GM19035 (cell line): ENCODE data around the gene FGF21.

Experiments
- ATAC-seq: cut with Tn5 transposase; IDR thresholded peaks from one replicate; pipeline ENCODE4 v1.9.1; 2021; ENCODE audit not compliant: unreplicated experiment

Gene FGF21

DNA sequence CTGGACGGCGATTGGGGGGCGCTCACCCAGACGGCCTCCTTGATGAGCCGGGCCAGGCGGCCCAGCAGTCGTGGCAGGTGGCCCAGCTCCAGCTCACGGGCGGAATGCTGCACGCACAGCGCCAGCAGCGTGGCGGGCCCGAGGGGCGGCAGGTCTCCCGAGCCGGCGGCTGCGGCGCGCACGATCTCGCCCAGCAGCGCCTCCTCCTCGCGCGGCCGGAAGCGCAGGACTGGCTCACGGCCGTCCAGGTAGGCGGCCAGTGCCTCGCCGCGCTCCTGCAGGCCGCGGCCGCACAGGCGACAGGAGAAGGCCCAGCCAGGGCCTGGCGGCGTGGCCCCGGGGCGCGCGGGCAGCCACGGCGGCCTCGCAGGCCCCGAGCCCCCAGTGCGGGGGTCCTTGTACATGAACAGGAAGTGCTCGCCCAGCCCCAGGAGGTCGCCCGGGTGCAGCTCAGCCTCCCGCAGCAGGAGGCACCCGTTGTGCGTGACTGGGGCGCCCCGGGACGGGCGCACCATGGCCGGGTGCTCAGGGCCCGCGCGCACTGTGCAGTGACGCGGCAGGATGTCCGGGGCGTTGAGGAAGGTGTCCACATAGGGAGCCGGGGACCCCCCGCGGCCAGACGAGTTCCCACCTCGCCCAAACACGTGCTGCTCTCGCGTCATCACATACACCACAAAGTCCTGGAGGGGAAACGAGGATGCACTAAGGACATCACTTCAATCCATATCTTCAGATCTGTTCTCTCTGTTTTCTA is 26.2 kb upstream of the FGF21 start:
- no peak for ATAC-seq

DNA sequence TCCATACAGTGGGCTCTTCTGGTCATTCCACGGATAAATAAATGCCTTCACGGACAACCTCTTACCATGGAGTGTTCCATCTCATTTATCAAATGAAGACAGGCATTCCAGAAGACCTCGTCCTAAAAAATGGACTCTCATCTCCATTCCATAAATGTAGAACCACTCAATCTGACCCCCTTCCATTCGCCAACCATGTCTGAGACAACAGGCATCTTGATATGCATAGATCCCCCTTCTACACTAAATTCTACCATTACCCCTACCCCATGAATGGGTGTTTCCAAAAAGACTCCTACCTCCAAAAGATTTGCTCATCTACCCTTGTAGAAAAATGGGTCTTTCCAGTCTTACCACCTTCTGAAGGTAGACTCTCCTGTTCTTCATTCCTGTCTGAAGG is 23.9 kb upstream of the FGF21 start:
- ATAC-seq, result no peak

DNA sequence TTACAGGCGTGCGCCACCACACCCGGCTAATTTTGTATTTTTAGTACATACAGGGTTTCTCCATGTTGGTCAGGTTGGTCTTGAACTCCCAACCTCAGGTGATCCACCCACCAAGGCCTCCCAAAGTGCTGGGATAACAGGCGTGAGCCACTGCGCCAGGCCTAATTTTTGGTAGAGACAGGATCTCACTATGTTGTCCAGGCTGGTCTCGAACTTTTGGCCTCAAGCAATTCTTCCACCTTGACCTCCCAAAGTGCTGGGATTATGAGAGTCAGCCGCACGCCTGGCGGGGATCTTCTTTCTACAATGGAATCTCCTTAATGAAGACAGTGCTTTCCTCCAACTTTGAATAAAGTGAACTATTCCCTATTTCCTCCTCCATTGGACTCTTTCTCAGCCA is 20.7 kb upstream of the FGF21 start:
- no peak for ATAC-seq

DNA sequence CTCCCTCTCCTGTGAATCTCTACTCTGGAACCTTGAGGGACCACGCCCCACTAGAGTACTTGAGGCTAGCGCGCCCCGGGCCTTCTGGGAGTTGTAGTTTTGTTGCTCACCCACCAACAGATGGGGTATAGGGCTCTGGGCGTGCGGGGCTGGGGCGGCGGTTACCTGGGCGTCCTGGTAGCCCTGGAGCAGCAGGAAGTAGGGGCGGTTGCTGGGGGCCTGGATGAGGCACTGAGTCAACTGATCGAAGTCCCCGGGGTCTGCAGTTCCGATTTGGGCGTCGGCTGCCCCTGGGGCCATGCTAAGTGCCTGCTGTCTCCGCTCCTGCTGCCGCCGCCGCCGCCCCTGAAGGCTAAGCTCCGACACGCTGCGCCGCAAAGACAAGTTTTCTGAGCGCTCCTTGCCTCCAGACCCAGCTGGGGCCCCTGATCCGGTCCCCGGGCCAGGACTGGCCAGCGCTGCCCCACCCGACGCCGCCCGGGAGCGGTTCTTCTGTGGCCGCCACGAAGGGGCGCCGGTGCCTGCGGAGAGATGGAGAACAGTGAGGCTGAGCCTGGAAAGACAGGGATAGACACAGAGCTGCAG is 20.2 kb upstream of the FGF21 start:
- ATAC-seq, result no peak

DNA sequence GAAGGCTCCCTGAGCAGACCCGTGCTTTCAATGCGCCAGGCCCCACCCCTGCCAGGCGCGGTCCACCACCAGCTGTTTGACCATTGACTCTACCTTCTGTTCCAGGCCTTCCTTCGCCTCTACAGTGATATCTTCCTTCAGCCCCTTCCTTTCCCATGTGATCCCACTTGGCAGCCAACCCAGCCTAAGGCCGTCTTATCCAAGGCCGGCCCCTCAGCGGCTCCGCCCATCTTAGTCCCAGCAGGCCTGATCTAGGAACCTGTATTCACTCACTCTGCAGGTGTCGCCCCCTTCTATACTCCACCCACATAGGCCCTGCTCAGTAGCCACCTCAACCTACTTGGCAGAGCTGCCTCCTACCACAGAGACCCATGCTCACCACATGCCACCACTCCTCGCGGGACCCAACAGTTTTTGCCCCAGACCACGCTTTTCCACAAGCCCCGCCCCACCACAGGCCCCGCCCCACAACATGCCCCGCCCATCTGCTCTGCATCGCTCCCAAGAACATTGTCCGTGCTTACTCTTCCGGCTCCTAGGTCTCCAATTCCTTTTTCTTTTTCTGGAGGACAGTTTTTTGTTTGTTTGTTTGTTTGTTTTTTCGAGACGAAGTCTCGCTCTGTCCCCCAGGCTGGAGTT is 17.8 kb upstream of the FGF21 start:
- ATAC-seq, result no peak

DNA sequence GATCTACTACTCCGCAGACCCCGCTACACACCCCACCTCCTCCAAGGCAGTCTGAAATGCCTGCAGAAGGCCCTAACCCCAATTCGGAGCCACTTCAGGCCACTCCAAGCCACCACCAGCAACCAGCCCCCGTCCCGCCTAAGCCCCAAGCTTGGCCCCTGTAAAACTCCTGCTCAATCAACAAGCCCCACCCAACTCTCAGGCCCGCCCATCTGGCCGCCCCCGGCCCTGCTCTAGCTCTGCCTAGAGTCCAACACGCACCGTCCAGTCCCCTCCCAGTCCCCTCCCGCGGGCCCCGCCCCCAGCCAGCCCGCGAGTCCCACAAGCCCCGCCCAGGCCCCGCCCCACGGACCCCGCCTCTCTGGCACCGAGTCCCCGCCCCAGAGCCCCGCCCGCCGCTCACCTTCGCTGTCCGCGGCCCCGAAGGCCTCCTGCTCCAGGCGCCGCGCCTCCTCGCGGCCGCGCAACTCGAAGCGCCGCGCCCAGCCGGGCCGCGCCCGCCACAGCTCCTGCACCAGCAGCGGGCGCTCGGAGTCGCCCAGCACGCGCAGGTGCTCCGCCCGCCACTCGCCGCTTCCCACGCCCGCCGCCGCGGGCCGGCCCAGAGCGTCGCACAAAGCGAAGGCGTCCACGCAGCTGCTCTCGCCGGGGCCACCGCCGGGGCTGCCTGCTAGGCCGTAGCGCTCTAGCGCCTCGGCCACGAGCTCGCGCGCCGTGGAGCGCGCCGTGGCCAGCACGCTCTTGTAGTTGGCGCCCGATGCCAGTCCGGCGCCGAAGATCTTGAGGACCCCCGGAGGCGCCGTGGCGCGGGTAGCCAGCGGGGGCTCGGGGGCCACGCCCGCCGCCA is 16.5 kb upstream of the FGF21 start:
- ATAC-seq, result peak; percentile 85

DNA sequence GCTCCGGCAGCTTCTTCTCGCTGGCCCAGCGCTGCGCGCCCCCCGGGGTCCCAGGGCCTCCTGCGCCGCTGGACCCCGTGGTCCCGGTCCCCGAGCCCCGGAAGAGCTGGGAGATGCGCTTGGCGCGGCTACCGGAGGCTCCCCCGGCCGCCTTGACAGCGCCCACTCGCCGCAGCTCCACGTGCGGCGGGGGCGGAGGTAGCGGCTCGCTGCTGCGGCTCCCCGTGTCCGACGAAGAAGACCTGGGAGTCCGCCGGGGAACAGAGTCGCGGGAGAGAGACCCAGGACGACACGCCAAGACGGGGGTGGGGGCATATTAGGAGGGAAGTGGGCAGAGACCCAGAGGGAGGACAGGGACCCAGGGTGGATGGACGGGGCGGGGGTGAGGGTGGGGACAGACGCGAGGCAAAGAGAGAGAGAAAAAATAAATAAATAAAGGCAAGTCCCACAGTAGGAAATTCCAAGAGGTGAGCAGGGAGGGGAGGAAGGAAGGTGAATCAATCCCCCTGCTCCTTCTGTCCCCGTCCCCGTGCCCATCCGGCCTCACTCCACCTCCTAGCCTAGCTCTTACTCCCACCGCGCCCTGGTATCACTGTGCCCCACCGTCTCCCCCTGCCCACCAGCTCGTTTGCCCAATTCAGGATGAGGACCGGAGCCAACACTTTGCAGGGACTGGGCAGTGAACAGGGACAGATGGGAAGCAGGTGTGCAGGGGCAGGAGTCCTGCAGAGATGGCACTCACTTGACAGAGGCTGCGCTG is 15.7 kb upstream of the FGF21 start:
- ATAC-seq, result no peak

DNA sequence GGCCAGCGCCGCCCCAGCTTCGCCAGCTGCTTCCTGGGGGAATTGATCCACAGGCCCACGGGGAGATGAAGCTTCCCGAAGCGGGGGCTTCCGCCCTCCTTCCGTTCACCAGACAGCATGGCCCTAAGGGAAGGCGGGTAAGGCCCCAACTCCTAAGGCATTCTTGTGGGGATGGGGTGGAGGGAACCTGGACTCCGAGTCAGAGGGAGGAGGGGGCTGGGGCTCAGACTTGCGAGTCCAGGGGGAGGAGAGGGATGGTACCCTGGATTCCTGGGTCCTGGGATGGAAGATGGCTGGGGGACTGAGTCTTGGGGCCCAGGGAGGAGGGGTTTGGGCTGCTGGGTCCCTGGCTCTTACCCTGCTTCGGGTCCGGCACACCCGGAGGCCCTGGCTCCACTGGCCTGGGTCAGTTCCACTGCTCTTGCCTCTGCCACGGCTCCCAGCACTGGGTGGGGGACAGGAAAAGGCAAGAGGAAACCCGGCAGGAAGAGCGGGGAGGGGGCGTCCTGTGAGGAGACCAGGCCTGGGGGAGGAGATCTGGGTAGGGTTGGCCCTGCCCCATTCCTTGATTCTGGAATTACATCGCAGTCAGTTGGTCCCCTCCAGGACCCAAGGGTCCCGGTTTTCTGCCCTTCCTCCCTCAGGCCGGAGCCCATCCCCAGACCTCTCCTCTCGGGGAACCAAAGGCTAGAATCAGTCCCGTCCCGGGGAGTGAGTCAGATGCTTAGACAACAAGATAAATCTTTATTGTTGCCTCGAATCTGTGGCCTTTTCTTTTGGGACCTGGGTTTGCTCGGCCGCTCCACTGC is 15.0 kb upstream of the FGF21 start, which contains the start of gene RASIP1:
TSS of gene RASIP1 (minus strand) at position 447 of the 809 bp plus-strand sequence. CDS start at position 119, 328 bp downstream.
- no peak for ATAC-seq

DNA sequence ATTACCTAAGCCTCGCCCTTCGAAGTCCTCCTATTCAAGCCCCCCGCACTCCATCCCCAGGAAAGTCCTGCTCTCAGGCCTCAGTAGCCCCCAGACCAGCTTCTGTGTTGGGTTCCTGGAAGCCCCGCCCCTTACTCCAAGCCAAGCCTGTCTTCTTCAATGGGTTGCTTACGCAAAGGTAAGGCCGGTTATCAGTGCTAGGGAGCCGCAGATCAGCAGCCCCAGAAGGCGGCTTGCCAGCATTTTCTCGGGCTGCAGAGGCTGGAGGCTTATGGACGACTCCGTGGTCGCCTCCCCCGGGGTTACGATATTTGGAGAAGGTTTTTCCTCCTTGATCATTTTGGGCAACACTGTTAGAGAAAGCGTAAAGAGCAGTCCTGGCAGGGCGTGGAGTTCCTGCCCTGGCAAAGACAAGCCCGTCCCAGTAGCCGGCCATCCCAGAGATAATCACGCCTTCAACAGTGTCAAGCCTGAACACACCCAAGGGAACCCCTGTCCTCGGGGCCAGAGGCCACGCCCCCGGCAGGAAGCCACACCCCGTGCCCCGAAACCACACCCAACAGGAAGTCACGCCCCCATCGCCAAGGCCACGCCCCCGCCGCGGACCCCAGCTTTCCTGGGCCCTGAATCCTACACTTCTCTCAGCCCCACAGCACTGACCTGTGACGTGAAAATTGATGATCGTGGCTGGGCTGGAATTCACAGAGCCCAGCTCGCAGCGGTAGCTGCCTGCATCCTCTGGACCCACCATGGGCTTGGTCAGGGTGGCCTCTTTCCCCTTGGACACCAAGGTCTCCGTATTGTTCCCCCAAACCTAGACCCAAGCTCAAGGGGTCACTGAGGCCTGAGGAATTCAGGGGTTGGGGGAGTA is 14.0 kb upstream of the FGF21 start:
- ATAC-seq, result no peak

DNA sequence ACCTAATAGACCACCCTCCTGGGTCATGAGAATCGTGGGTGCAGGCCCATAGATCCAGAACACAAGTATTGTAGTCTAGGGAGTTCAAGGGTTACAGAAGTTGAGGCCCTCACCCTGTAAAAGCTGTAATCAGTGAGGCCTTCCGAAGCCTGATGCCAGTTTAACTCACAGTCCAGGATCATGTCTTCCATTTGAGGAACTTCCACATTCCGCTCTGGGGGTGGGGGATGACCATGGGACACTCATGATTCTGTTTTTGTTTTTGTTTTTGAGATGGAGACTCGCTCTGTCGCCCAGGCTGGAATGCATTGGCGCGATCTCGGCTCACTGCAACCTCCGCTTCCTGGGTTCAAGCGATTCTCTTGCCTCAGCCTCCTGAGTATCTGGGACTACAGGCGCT is 13.2 kb upstream of the FGF21 start:
- ATAC-seq, result no peak

DNA sequence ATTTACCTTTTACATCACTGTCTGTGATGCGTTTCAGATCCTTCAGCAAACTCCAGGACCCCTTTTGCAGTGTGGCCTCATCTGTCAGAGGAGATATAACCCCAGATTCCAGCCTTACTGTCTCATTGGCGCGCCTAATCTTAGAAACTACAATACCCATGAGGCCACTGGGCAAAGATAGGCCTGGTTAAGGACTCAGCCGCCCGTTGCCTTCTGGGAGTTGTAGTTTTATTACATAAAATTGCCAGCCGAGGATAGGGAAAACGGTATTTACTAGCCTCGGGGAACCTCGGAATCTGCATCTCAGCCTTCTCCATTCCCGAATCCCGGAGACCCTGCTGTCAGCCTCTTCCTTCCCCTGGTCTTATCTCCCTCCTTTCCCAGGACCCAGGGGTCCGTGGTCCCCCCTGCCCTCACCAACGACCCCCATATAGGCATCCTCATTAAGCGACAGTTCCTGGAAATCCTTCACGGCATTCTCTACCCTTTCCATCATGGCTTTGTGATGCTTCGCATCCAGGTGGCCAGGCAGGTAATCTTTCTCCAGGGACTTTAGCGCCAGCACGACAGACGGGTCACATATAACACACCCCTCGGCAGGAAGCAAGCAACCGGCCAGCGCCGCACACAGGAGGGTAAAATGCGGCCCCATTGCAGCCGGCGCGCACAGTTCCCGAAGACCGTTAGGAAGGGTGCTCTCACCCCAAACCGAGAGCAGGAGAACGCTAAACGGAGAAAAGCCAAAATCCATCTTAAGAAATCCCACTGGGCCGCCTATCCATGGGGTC is 9.9 kb upstream of the FGF21 start:
- no peak for ATAC-seq

DNA sequence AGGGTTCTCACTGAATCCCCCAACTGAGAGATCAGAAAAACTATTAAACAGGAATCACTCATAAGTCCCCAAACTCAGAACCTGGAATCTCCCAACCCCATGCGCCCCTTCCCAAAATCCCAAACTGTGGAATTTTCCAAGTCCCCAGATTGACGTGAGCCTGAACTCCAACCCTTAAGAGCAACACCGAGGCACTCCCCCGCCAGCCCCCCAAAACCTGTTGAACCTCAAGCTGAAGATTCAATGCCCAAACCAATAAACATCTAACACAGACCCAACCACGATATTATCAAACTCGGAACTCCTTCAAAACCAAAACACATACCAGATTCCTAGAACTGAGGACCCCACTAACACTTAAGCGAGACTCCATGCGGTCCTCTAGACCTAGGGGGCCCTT is 9.2 kb upstream of the FGF21 start:
- no peak for ATAC-seq

DNA sequence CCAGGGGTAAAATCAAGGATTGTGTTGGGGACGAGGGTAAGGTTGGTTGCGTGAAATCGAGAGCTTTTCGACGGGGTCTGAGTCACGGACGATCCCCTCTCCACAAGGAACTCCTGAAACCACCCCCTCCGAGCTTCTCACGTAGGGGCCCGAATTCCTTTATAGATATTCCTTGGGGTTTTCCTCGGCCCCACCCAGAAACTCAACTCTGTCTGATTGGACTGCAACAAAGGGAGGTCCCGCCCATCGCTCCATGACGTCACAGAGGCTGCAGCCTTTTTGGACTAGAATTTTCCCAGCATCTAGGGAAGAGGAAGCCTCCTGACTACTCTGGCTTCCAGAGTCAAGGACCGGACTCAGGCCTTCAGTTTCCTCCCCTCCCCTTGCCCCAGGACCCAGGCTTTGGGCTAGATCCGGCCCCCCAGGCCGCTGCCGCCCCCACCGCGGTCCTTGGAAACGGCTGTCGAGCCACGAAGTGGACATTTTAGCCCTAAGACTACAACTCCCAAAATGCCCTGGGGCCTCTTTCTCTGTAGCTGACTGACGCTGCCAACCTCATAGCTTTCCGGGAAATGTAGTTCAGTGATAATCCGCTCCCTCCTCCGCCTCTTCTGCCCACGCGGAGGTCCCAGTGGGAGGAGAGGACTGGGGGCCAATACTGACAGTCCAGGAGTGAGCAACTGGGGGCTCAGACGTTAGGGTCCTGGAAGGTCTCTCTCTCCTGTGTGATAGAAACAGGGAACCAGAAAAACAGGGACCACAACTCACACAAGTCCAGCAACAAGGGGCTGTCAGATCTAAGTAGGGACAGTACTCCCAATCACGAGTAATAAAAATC is 8.4 kb upstream of the FGF21 start, which contains the start of gene IZUMO1:
TSS of gene IZUMO1 (minus strand) at position 172 of the 838 bp plus-strand sequence. CDS start 1,050 bp downstream, outside the sequence.
- no peak for ATAC-seq

DNA sequence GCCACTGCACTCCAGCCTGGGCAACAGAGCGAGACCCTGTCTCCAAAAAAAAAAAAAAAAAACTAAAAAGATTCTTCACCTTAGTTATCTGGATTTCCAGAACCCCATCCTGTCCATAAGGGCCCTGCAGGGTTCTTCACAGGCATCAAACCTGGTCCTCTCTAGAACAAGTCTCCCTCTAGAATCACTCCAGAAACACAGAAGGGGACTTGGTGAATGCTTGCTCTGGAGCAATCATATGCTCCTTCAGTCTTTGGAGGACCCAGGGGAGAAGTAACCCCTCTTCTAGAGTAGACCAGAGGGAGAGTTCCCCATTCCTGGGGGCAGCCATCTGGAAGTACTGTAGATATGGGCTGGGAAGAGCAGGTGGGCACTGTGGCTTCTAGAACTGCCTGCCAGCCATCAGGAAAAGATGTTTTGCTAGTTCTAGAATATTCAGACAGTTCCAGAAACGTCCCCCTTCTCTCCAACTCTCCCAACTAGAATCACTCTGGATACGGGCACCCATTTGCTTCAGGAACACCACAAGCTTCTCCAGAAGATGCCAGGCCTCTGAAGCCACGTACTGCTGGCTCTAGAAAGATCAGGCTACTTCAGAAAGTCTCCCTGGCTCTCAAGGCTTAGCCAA is 5.6 kb upstream of the FGF21 start:
- no peak for ATAC-seq

DNA sequence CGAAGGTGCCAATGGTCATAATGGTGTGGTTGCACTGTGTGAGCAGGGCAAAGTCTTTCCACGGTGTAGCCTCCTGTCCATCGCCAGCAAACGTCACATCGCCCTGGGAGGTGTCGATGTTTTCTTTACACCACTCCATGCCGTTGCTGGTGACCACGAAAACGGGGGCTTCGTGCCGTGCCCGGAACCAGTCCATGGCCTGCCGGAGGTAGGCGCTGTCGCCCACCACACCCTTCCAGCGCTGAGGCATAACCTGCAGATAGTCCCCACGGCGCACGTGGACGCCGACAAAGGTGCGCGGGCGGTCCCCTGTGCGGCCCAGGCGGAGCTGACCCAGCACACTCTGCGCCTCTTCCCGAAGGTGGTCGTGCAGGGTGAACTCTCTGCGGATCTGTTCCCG is 5.0 kb upstream of the FGF21 start:
- no peak for ATAC-seq

DNA sequence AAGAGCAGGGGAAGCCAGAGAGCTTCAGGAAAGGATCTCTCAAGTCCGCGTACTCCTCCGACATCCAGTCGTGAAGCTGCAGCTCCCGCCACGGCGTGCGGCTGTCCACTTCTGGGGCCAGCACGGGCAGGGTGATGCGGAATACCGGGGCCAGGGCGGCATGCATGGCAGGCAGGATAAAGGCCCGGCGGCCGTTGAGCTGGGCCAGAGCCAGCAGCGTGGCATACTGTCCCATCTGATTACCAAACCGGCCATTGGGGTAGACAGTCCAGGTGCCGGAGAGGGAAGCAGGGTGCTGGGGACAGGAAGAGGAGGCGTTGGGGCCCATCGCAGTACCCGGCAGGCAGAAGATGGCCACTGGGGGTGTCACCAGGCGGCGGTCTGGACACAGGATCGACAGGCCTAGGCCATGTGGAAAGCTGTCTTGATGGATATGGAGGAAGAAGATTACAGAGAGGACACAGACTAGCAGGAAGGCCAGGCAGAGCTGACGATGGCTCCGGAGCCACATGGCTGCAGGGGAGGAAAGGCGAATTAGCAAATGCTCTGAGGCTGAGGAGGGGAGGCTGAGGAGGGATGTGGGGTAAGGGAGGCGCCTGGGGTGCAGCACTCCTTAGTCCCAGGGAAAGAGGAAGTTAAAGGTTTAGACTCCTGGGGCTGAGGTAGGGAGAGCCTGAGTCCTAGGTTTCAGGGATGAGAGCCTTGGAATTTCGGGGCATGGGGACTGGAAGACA is 4.4 kb upstream of the FGF21 start:
- ATAC-seq, result no peak
